ENCODE measurements around the gene SPHK2.

DNA sequence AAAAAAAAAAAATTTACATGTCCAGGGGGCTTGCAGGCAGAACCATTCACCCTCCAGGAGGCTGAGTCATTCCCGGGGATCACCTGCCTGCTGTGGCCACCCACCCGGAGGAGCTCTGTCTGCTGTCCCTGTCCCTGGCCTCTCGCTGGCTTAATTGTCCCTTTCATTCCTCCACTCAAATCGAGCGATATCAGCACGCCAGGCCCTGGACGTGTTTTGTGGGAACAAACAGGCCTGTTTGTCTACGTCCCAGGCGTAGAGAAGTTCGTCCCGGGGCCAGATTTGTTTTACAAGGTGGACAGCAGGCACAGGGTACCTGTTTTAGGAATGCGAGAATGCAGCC lies 46.2 kb upstream of the SPHK2 start:
- no peak for TF ChIP-seq POLR2A (IDR thresholded peaks at IDR 0.05; ENCODE audit: low read length)
- TF ChIP-seq RFX5 (IDR thresholded peaks at IDR 0.05), result no peak

Data from A549 (cell line).